BLaER1 treated with 17β-estradiol and CSF1 and Interleukin-3, amounts not matched to agents 10 nM and 100 nM (cell line): ENCODE measurements around the gene CIAO2B.
"Not testable (repeated sequence)": the region's sequence is repeated elsewhere in the genome, so short reads cannot be mapped to it uniquely, and the experiment has no call there.

Experiments
- H3K27ac ChIP-seq, 11 experiments: shearing (Covaris generic); formaldehyde crosslinking; 2 replicates each; pipeline ENCODE4 v1.8.1; 2022
- H3K27me3 ChIP-seq, 11 experiments: shearing (Covaris generic); formaldehyde crosslinking; 2 replicates each; pipeline ENCODE4 v1.8.1; 2022
- H3K36me3 ChIP-seq, 11 experiments: shearing (Covaris generic); formaldehyde crosslinking; 2 replicates each; pipeline ENCODE4 v1.8.1; 2022
- H3K4me1 ChIP-seq, 10 experiments: shearing (Covaris generic); formaldehyde crosslinking; 2 replicates each; pipeline ENCODE4 v1.8.1; 2022
- H3K4me2 ChIP-seq, 11 experiments: shearing (Covaris generic); formaldehyde crosslinking; 2 replicates each; pipeline ENCODE4 v1.8.1; 2022
- H3K4me3 ChIP-seq, 10 experiments: shearing (Covaris generic); formaldehyde crosslinking; 2 replicates each; pipeline ENCODE4 v1.8.1; 2022
- H3K9ac ChIP-seq, 11 experiments: shearing (Covaris generic); formaldehyde crosslinking; 2 replicates each; pipeline ENCODE4 v1.8.1; 2022
- H3K9me3 ChIP-seq, 11 experiments: shearing (Covaris generic); formaldehyde crosslinking; replicated peaks in 1 of 11; 2 replicates each; pipeline ENCODE4 v1.8.1; 2022
- H4K20me1 ChIP-seq, 11 experiments: shearing (Covaris generic); formaldehyde crosslinking; 2 replicates each; pipeline ENCODE4 v1.8.1; 2022
- Cebpa-rat ChIP-seq, 11 experiments: shearing (Covaris generic); IDR thresholded peaks; 2 replicates each; pipeline ENCODE4 v1.8.1; 2022

CIAO2B gene

DNA sequence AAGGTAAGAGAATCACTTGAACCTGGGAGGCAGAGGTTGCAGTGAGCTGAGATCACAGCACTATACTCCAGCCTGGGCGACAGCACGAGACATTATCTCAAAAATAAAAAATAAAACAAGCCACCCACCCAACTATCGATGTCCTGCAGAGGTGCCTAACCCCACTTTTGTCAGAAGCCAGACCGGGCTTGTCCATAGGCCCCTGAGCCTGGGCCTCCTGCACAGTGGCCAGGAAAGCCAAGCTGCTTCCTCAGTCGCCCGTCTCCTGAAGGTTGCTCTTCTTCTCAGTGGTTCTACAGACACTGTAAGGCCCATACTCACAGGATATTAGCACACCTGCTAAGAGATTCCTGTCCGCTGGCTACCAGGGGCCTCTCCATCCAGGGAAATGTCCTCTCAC lies 12.3 kb upstream of the CIAO2B start:
- Histone ChIP-seq H3K27me3 (peaks cover 42 to 47% (median 44%) of the 10 kb centered on the region in 11 experiments), H3K4me2 (no peak overlapping the region), H3K9me3 (peaks cover 0 to 6% (median 3%) of the 10 kb centered on the region in 11 experiments; a peak in 8 of 22 replicates), H3K4me3 (no peak overlapping the region), H3K4me1 (peaks cover 10 to 19% (median 18%) of the 10 kb centered on the region in 10 experiments; a peak in 18 of 20 replicates), H4K20me1 (peaks cover 0 to 61% (median 13%) of the 10 kb centered on the region in 11 experiments; a peak in 16 of 22 replicates), H3K27ac (no peak overlapping the region), H3K36me3 (peaks cover 25 to 30% (median 26%) of the 10 kb centered on the region in 11 experiments), H3K9ac (no peak overlapping the region)
- no peak for TF ChIP-seq Cebpa-rat (IDR thresholded peaks at IDR 0.05)

GRCh38 chr16:66945939-66946338 lies 11.7 kb upstream of the CIAO2B start:
- Histone ChIP-seq H3K4me3 (no peak overlapping the region), H4K20me1 (peaks cover 2 to 67% (median 14%) of the 10 kb centered on the region in 11 experiments; a peak in 16 of 22 replicates), H3K27me3 (peaks cover 36 to 41% (median 38%) of the 10 kb centered on the region in 11 experiments), H3K9ac (no peak overlapping the region), H3K9me3 (peaks cover 0 to under 1% (median 0%) of the 10 kb centered on the region in 11 experiments; a peak in 2 of 22 replicates), H3K36me3 (peaks cover 31 to 36% (median 32%) of the 10 kb centered on the region in 11 experiments), H3K4me2 (no peak overlapping the region), H3K4me1 (peaks cover 10 to 19% (median 18%) of the 10 kb centered on the region in 10 experiments; a peak in 18 of 20 replicates), H3K27ac (no peak overlapping the region)
- TF ChIP-seq Cebpa-rat (IDR thresholded peaks at IDR 0.05) = no peak

GRCh38 chr16:66944971-66945370 lies 10.8 kb upstream of the CIAO2B start:
- not testable (repeated sequence) for H3K4me3 ChIP-seq, H3K4me2 ChIP-seq, H3K27ac ChIP-seq, H3K9ac ChIP-seq, H3K9me3 ChIP-seq
- Histone ChIP-seq H3K36me3 (peaks cover 41 to 46% (median 42%) of the 10 kb centered on the region in 11 experiments), H4K20me1 (peaks cover 5 to 77% (median 17%) of the 10 kb centered on the region in 11 experiments; a peak in 17 of 22 replicates), H3K4me1 (peaks cover 10 to 19% (median 18%) of the 10 kb centered on the region in 10 experiments; a peak in 18 of 20 replicates), H3K27me3 (peaks cover 27 to 31% (median 28%) of the 10 kb centered on the region in 11 experiments)

- H4K20me1 ChIP-seq = peaks cover 8 to 78% (median 24%) of the 10 kb centered on the region in 11 experiments; a peak in 18 of 22 replicates
- H3K36me3 ChIP-seq = peaks cover 50 to 55% (median 51%) of the 10 kb centered on the region in 11 experiments
- no peak overlapping the region for H3K4me2 ChIP-seq
- H3K4me1 ChIP-seq = peaks cover 9 to 18% (median 17%) of the 10 kb centered on the region in 10 experiments; a peak in 18 of 20 replicates
- TF ChIP-seq Cebpa-rat (IDR thresholded peaks at IDR 0.05) = no peak
- no peak overlapping the region for H3K27ac ChIP-seq
- H3K9me3 ChIP-seq = no peaks in the 10 kb centered on the region
- no peak overlapping the region for H3K9ac ChIP-seq
- H3K4me3 ChIP-seq = no peak overlapping the region
- H3K27me3 ChIP-seq = peaks cover 18 to 22% (median 19%) of the 10 kb centered on the region in 11 experiments
Observed at GRCh38 chr16:66944054-66944441, 9.8 kb upstream of the CIAO2B start.

DNA sequence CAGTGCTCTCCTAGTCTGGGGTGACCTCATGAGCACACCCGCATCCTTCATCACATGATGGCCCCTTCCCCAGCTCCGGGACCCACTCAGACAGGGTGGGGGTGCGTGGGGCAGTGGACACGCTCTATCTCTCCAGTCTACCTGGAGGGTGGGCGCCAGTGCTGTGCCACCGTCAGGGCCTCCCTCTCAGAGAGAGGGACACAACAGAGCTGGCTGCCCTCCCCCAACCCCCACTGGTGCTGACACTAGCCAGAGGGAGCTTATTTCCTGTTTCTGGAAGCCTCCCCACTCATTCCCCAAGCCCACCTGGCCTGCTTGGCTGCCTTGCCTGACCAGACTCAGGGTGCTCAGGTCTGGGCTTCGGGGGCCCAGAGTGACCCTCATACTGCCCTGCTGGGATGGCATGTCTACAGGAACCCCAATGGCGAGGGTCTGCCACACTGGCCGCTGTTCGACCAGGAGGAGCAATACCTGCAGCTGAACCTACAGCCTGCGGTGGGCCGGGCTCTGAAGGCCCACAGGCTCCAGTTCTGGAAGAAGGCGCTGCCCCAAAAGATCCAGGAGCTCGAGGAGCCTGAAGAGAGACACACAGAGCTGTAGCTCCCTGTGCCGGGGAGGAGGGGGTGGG lies 9.3 kb upstream of the CIAO2B start:
- H3K27me3 ChIP-seq = peaks cover 13 to 17% (median 14%) of the 10 kb centered on the region in 11 experiments
- H3K9me3 ChIP-seq = no peaks in the 10 kb centered on the region
- H3K9ac ChIP-seq = no peak overlapping the region
- no peak for TF ChIP-seq Cebpa-rat (IDR thresholded peaks at IDR 0.05)
- peaks cover 4 to 12% (median 12%) of the 10 kb centered on the region in 10 experiments; a peak in 18 of 20 replicates for H3K4me1 ChIP-seq
- no peak overlapping the region for H3K27ac ChIP-seq
- peaks cover 10 to 78% (median 25%) of the 10 kb centered on the region in 11 experiments; a peak in 19 of 22 replicates for H4K20me1 ChIP-seq
- no peak overlapping the region for H3K4me2 ChIP-seq
- H3K4me3 ChIP-seq = no peak overlapping the region
- H3K36me3 ChIP-seq = peaks cover 55 to 60% (median 56%) of the 10 kb centered on the region in 11 experiments

- Histone ChIP-seq H3K9me3 (no peaks in the 10 kb centered on the region), H3K27ac (no peak overlapping the region), H3K9ac (no peak overlapping the region), H3K36me3 (peaks cover 60 to 66% (median 62%) of the 10 kb centered on the region in 11 experiments), H3K27me3 (peaks cover 7 to 11% (median 8%) of the 10 kb centered on the region in 11 experiments), H3K4me2 (no peak overlapping the region), H4K20me1 (peaks cover 11 to 79% (median 28%) of the 10 kb centered on the region in 11 experiments; a peak in 20 of 22 replicates), H3K4me3 (no peak overlapping the region), H3K4me1 (peaks cover under 1 to 7% (median 7%) of the 10 kb centered on the region in 10 experiments; a peak in 16 of 20 replicates)
- TF ChIP-seq Cebpa-rat (IDR thresholded peaks at IDR 0.05) = no peak
Observed at GRCh38 chr16:66942981-66943380, 8.8 kb upstream of the CIAO2B start.

- Histone ChIP-seq H3K4me3 (no peak overlapping the region), H3K27ac (no peak overlapping the region), H3K27me3 (no peaks in the 10 kb centered on the region), H3K9me3 (no peaks in the 10 kb centered on the region), H3K4me1 (peaks cover 22 to 29% (median 28%) of the 10 kb centered on the region in 10 experiments), H3K4me2 (no peak overlapping the region), H3K9ac (no peak overlapping the region), H3K36me3 (peaks cover 63 to 84% (median 75%) of the 10 kb centered on the region in 11 experiments), H4K20me1 (peaks cover 26 to 91% (median 55%) of the 10 kb centered on the region in 11 experiments; a peak in 20 of 22 replicates)
- TF ChIP-seq Cebpa-rat (IDR thresholded peaks at IDR 0.05) = no peak
Observed at GRCh38 chr16:66940236-66940635, 6.0 kb upstream of the CIAO2B start.

DNA sequence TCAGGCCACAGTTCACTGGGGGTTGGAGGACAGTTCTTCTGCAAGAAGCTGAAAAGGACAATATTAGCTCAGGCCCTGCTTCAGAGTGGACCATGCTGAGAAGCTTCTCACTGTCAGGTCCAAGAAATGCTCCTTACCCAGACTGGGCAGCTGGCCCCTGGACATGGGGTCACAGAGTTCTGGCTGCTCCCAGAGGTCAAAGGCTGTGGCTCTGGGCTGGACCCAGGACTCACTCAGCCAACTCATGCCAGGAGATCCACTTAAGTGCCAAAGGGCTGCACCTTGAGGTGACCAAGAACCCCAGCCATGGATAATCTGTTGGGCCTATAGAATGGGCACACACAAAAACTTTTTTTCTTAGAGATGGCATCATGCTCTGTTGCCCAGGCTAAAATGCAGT lies 5.2 kb upstream of the CIAO2B start:
- peaks cover 26 to 92% (median 56%) of the 10 kb centered on the region in 11 experiments; a peak in 20 of 22 replicates for H4K20me1 ChIP-seq
- no peaks in the 10 kb centered on the region for H3K9me3 ChIP-seq
- H3K4me1 ChIP-seq = peaks cover 24 to 32% (median 30%) of the 10 kb centered on the region in 10 experiments
- H3K27me3 ChIP-seq = no peaks in the 10 kb centered on the region
- no peak overlapping the region for H3K9ac ChIP-seq
- H3K4me2 ChIP-seq = no peak overlapping the region
- no peak overlapping the region for H3K27ac ChIP-seq
- TF ChIP-seq Cebpa-rat (IDR thresholded peaks at IDR 0.05) = no peak
- H3K36me3 ChIP-seq = peaks cover 63 to 84% (median 75%) of the 10 kb centered on the region in 11 experiments
- H3K4me3 ChIP-seq = no peak overlapping the region

- Histone ChIP-seq H3K27ac (no peak overlapping the region), H3K4me1 (peaks cover 34 to 42% (median 39%) of the 10 kb centered on the region in 10 experiments), H3K36me3 (peaks cover 50 to 75% (median 62%) of the 10 kb centered on the region in 11 experiments), H4K20me1 (peaks cover 34 to 77% (median 59%) of the 10 kb centered on the region in 11 experiments; a peak in 20 of 22 replicates), H3K27me3 (no peaks in the 10 kb centered on the region), H3K4me3 (no peak overlapping the region), H3K9me3 (no peaks in the 10 kb centered on the region), H3K9ac (no peak overlapping the region), H3K4me2 (peak overlapping the region in 7 of 11 experiments; percentile 16 to 100 (median 99); a peak in 8 of 22 replicates)
- no peak for TF ChIP-seq Cebpa-rat (IDR thresholded peaks at IDR 0.05)
Observed at GRCh38 chr16:66937725-66938337, 3.6 kb upstream of the CIAO2B start.
